Bronchial epithelial cell (primary cell): ENCODE results near the gene NDN. TPM values are rescaled to one million over a fixed set of nuclear protein-coding genes. Genes with fewer than 3 reads are reported as not detected.

Source experiments
- DNase-seq: peaks from one replicate; pipeline ENCODE4 v3.0.0-alpha.2; 2010; ENCODE audit warnings: low read depth
- FAIRE-seq: peaks from 2 replicates; lab custom pipeline; 2011; peaks lifted over from hg19 to GRCh38; lab: Jason Lieb, UNC
- H3K27me3 ChIP-seq: 2 replicates; pipeline ENCODE4 v1.5.1; 2011; ENCODE audit warnings: low read length; ENCODE audit not compliant: control insufficient read depth, insufficient read depth
- H3K36me3 ChIP-seq: 2 replicates; pipeline ENCODE4 v1.5.1; 2011; ENCODE audit warnings: low read length; ENCODE audit not compliant: control insufficient read depth, insufficient read depth
- H3K4me3 ChIP-seq: 2 replicates; pipeline ENCODE4 v1.5.1; 2011; ENCODE audit warnings: mild to moderate bottlenecking, low read depth, low read length, control low read depth
- total RNA-seq: library from RNA; depleted of rRNA; stranded (reverse); fragments of >200 nt; gene quantifications from 2 replicates; pipeline ENCODE4 v1.2.1, GENCODE V29; 2014
- TF ChIP-seq, protein P1 (sequence below): IDR thresholded peaks from 2 replicates; pipeline ENCODE4 v1.5.1; 2011; ENCODE audit warnings: mild to moderate bottlenecking, moderate library complexity, low read length, control low read depth, inconsistent platforms; ENCODE audit not compliant: insufficient read depth, severe bottlenecking

NDN gene
- total RNA-seq, 1 donor from 2014 or later = 10.0 TPM

GRCh38 chr15:23694592-23694991 is 7.5 kb upstream of the NDN start:
- Histone ChIP-seq H3K4me3 (no peak overlapping the region), H3K27me3 (no peaks in the 10 kb centered on the region), H3K36me3 (no peaks in the 10 kb centered on the region)
- TF ChIP-seq, protein P1, sequence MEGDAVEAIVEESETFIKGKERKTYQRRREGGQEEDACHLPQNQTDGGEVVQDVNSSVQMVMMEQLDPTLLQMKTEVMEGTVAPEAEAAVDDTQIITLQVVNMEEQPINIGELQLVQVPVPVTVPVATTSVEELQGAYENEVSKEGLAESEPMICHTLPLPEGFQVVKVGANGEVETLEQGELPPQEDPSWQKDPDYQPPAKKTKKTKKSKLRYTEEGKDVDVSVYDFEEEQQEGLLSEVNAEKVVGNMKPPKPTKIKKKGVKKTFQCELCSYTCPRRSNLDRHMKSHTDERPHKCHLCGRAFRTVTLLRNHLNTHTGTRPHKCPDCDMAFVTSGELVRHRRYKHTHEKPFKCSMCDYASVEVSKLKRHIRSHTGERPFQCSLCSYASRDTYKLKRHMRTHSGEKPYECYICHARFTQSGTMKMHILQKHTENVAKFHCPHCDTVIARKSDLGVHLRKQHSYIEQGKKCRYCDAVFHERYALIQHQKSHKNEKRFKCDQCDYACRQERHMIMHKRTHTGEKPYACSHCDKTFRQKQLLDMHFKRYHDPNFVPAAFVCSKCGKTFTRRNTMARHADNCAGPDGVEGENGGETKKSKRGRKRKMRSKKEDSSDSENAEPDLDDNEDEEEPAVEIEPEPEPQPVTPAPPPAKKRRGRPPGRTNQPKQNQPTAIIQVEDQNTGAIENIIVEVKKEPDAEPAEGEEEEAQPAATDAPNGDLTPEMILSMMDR = no peak
- DNase-seq (no peak), FAIRE-seq (no peak)

- TF ChIP-seq, protein P1 = no peak
- FAIRE-seq = no peak
- no peak for DNase-seq
- no peak overlapping the region for H3K4me3 ChIP-seq
- H3K27me3 ChIP-seq = no peaks in the 10 kb centered on the region
- no peaks in the 10 kb centered on the region for H3K36me3 ChIP-seq
Measured at GRCh38 chr15:23690450-23690852, 3.3 kb upstream of the NDN start.

GRCh38 chr15:23690015-23690414 is 2.9 kb upstream of the NDN start:
- DNase-seq (no peak), FAIRE-seq (no peak)
- Histone ChIP-seq H3K4me3 (no peak overlapping the region), H3K27me3 (no peaks in the 10 kb centered on the region), H3K36me3 (no peaks in the 10 kb centered on the region)
- TF ChIP-seq, protein P1 = no peak

- H3K36me3 ChIP-seq = no peaks in the 10 kb centered on the region
- DNase-seq (no peak), FAIRE-seq (no peak)
- TF ChIP-seq, protein P1 = no peak
- H3K4me3 ChIP-seq = peak overlapping the region; percentile 28
- no peaks in the 10 kb centered on the region for H3K27me3 ChIP-seq
Measured at GRCh38 chr15:23686466-23687142, 501 bp downstream of the NDN start.

GRCh38 chr15:23671481-23671880 is 15.6 kb downstream of the NDN start:
- TF ChIP-seq, protein P1 = no peak
- no peaks in the 10 kb centered on the region for H3K27me3 ChIP-seq
- no peaks in the 10 kb centered on the region for H3K36me3 ChIP-seq
- DNase-seq (no peak), FAIRE-seq (no peak)
- H3K4me3 ChIP-seq = no peak overlapping the region

GRCh38 chr15:23670970-23671369 is 16.1 kb downstream of the NDN start:
- Histone ChIP-seq H3K36me3 (no peaks in the 10 kb centered on the region), H3K4me3 (no peak overlapping the region), H3K27me3 (no peaks in the 10 kb centered on the region)
- TF ChIP-seq, protein P1 = no peak
- DNase-seq (no peak), FAIRE-seq (no peak)
